PC-9 (cell line): ENCODE results near the gene PHF19.

ENCODE experiments used
- CTCF ChIP-seq: fragments of 200-600 bp; sonication (generic); conservative IDR thresholded peaks from 2 replicates; pipeline ENCODE4 v1.6.1; 2017; ENCODE audit warnings: mixed run types, antibody characterized with exemption, mild to moderate bottlenecking, moderate library complexity
- EZH2 ChIP-seq: fragments of 200-600 bp; sonication (generic); IDR thresholded peaks from 2 replicates; pipeline ENCODE4 v1.8.0; 2017; ENCODE audit warnings: antibody characterized with exemption, low read depth

GRCh38 chr9:120864719-120865118, 12.3 kb downstream of the PHF19 start:
- TF ChIP-seq CTCF (no peak), EZH2 (no peak)
